CMK (cell line): ENCODE results near the gene WFS1.

Experiments used
- DNase-seq: peaks from one replicate; pipeline ENCODE4 v3.0.0-alpha.2; 2010; ENCODE audit warnings: low read depth

WFS1 gene, protein sequence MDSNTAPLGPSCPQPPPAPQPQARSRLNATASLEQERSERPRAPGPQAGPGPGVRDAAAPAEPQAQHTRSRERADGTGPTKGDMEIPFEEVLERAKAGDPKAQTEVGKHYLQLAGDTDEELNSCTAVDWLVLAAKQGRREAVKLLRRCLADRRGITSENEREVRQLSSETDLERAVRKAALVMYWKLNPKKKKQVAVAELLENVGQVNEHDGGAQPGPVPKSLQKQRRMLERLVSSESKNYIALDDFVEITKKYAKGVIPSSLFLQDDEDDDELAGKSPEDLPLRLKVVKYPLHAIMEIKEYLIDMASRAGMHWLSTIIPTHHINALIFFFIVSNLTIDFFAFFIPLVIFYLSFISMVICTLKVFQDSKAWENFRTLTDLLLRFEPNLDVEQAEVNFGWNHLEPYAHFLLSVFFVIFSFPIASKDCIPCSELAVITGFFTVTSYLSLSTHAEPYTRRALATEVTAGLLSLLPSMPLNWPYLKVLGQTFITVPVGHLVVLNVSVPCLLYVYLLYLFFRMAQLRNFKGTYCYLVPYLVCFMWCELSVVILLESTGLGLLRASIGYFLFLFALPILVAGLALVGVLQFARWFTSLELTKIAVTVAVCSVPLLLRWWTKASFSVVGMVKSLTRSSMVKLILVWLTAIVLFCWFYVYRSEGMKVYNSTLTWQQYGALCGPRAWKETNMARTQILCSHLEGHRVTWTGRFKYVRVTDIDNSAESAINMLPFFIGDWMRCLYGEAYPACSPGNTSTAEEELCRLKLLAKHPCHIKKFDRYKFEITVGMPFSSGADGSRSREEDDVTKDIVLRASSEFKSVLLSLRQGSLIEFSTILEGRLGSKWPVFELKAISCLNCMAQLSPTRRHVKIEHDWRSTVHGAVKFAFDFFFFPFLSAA

DNA sequence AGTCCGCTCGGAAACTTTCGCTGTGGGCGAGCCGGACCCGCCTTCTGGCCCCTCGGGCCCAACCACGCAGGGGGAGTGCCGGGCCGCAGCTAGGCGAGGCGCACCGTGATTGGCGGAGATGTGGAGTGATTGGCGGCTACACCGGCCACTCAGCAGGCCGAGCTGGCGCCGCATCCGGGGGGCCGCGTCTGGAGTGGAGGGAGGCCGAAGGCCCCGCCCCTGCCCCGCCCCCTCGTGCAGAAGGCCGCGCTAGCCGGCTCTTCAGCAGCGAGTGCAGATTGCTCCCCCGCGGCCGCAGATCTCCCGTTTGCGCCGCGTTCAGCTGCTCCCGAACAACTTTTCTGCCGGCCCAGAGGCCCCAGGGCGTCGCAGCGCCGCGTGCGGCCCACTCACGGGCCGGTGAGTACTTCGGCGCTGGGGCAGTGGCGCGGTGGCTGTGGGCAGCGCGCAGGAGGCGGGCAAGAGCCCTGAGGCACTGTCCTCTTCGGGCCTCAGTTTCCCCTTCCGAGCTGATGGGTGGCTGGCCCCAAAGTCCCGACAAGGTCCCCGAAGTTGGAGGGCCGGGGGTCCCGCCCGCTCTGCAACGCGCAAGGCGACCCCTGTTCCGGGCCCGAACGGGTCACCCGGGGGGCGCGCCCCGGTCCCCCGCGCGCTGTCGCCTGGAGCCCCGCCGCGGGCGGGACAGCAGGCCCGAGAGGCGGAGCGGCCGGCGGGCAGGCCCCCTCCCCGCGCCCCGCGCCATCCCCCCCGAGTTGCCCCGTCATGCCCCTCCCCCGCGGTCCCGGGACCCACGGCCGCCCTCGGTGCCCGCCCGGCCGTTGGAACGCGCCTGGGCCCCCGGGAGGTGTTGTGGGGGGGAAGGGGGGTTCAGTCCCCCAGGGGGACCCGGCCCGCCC, at the start of gene WFS1:
WFS1 (plus strand) TSS at position 235 of the 896 bp plus-strand sequence. CDS start 7,606 bp downstream, outside the sequence.
- DNase-seq: no peak

DNA sequence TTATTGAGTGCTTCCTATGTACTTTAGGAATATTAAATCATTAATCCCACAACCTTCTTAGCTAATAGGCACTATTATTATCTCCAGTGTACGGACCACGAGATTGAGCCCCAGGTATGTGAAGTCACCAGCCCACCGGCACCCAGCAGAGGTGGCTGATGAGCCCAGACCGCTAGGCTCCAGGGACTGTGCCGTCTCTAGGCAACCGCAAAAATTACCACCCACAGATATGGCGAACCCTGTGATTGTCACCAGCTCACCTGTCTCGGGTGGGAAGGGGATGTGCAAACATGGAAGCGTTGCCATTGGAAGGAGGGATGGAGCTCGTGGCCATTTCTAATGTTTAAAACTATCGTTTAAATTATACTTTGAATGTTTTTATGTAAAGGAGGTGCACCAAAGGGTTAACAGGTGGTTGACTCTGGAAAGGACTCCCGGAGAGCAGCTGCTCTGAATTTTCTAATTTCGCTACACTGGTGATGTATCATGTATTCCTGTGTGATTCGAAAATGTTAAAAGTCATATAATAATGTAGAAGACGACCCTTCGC, 48.3 kb upstream of the WFS1 start:
- no peak for DNase-seq

DNA sequence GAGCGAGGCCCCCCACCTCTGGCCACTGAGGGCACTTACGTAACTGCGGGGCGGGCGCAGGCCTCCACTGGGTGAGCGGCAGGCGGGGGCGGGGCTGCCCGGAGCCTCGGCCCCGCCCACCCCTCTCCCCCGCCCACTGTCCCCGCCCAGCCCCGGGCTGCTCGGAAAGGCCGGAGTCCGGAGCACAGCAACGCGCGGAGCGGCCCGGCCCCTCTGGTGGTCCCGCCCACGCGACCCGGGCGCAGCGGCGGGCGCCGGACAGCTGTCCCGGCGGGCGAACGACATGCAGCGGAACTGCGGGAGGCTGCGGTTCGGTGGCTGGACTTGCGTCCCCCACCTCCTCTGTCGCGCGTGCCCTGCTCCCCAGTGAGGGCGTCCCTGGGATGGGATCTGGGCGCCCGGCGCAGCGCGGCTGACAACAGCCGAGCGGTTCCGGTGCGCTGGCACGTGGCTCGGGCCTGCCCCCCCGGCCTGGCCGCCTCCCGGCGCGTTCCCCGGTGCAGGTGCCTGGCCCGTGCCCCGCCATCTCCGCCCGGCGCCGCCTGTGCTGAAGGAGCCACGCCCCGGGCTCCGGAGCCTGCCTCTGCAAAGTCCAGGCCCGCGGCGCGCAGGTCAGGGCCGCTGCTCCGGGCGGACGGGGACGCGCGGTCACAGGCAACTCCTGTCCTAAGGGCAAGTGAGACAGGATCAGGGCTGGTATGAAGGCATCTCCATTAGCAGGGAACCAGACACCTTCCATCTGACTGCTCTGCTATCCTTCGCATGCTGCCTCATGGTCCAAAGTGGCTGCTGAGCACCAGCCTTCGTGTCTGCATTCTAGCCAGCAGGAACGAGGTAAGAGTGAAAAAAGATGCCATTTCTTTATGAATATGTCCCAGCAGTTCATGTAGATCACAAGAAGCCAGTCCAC, 47.5 kb upstream of the WFS1 start:
- DNase-seq: no peak

DNA sequence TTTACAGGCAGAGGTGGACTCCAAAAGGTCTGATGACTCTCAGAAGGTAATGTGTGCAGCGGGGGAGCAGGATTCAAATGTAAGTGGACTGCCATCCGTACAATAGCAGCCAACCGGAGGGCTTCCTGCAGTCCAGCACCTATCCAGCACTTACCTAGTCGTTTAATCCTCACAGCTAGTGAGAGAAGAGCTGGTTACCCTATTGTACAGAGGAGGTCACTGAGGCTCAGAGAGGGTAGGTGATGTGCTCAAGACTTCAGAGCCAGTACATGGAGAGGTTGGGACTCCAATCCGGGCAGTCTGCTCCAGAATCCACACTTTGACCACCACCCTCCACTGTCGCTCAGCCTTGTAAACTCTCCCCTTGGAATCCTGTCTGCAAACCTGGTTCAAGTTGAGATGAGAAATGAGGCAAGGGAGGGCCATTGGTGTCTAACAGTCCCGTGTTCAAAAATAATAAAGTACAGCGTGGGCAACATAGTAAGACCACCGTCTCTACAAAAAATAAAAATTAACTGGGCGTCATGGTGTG, 46.8 kb upstream of the WFS1 start:
- no peak for DNase-seq

DNA sequence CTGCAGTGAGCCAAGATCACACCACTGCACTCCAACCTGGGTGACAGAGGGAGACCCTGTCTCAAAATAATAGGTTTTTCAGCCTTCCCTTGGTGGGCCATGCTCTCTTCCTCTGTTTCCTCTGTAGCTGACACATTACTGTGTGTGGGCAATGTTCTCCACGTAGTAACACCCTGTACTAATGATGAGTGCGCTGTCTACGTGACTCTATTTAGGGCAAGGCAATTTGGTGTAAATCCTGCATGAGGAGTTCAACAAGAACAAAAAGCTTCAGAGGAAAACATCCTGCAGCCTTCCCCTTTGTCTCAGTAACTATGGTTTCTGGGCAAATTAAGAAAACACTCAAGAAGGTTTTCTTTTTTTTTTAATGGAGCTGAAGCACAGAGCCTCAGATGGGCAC, 44.9 kb upstream of the WFS1 start:
- no peak for DNase-seq

DNA sequence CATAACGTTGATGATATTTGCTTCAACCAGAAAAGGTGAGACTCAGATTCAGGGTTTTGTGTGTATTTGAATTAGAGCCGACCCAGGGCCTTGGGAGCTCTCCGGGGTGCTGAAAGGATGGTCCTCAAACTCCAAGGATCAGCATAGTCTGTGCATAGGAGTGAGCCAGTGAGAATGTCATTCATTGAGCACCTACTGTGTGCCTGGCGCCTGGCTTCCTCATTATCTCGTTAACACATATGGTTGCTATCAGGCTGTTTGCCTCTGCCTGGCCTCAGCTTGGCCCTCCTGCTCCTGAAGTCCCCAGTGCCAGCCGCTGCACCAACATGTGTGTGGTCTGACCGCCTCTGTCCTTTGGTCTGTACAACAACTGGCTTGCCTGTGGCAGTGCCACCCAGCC, 44.2 kb upstream of the WFS1 start:
- DNase-seq: no peak

DNA sequence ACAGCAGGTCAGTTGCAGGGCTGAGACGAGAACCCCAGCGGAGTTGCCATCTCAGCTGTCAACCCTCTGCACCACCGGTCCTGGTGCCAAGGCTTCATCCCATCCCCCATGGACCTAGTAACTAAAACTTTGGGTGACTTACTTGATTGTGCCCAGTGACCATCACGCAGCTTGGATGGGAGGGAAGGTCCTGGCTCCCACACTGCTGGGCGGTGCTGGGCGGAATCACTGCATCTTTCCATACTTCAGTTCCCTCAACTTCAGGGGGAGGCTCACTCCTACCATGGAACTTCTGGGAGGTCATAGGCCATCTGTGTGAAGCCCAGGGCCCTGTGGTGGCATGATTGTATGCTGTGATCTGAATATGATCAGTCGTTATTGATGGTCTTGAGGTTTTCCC, 43.1 kb upstream of the WFS1 start:
- DNase-seq: no peak

DNA sequence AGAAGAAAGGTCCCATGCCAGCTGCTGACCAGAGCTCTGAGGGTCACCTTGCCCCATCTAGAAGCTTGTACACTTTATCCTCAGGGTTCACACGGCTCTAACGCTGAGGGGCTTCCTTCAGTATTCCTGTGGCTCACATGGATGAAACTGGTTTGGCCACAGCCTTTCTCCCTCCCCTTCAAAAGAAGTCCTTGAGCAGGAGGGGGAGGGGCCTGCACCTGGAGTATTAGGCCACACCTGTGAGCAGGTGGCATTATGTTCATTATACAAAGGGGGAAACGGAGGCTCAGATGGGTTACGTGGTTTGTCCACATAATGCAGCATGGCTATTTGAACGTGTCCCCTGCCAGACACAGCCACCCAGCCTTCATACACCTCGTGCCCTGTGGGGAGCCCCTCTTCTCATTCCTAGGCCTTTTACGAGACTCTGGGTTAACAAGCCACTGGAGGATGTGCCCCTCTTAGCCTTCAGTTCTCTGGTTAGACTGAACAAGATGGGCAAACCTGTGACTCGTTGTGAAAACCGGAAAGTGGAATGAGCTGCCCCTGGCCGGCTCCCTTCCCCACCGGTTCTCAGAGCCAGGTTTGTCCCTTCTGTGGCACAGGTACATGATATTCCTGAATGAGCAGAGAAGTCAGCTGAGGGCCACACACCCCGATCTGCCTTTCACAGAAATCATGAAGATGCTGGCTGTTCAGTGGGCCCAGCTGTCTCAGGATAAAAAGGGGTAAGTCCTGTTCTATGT, 42.1 kb upstream of the WFS1 start:
- DNase-seq: no peak

DNA sequence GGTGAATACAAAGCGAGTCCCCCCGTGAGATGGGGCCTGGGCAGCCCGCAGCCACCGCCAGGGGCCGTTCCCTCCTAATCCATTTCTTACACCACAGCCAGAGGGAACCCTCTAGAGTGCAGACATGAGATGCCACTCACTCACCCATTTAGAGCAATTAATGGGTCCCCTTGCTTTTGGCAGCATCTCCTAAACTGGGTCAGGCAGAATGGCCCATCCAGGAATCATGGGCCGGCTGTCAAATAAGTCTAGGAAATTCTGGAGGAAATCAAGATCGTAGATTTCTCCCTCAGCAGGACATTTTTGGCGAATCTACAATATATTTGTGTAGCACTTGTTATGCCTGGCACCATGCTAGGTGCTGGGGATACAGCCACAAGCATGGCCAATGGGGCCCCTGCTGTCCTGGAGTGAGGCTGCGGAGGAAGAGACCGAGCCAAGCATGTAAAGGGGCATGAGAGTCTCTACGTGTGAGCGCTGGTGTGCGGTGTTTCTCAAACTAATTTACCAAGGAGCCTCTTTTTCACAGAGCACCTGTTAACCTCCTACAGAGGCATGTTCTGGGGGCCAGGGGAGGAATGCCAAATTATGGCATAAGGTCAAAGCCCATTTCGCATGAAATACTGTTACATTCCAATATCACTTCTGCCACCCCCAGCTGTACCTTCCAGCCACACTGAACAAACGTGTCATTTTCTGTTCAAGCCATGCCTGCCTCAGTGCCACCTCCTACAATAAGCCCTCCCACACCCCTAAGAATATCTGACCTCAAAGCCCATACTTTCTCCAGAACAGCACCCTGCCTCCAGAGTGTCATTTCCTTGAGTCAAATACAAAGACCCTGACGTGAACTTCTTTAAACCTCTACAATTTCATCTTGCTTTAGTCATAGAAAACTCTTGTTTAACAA, 41.2 kb upstream of the WFS1 start:
- DNase-seq: no peak

DNA sequence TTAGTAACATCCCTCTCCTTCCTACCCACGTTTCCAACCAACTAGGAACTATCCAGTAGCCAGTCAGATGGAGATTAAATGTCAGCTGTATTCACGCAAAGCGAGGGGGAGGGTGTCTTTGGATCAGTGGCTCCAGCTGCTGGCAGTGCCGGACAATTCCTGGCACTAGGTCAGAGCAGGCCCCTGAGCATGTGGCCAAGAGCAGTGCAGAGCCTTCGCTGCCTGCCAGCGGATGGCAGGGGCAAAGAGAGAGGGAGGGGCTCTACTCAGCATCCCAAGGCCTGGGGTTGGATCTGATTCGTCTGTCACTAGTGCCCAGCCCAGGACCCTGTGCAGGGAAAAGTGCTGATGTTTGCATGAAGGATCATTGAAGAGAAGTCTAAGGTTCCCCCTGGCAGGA, 40.6 kb upstream of the WFS1 start:
- no peak for DNase-seq

DNA sequence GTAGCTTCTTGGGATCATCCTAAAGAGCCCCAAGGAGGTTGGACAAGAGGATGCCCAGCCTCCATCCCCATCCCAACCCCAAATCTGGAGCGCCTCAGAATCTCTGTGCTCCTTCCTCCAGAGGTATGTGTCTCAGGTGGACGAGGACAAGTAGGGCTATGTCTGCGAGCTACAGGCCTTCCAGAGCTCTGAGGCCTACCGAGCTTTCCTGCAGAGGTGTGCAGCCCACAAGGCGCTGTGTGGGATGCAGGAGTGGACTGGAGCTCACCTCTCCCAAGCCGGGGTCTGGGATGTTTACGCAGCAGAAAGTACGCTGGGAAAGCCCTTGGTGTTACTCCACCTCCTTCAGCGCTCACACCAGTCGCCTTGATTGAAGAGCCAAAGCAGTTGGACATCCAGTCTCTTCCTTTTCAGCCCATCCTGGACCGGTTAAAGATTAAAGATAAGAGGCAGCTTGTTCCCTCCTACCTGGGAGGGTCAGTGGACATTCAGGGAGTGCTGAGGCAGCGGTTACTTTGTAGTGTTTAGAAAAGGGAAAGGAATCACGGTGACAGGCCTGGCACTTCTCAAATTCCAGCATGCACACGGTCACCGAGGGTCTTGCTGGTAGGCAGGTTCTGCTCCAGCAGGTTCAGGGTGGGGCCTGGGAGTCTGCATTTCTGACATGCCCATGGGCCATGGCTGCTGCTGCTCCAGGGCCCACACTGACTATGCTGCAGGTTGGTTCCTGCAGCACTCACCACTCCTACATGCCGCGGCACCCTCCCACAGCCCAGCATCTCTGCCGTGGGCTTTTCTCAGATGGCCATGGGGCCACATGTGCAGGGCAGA, 39.8 kb upstream of the WFS1 start:
- no peak for DNase-seq

DNA sequence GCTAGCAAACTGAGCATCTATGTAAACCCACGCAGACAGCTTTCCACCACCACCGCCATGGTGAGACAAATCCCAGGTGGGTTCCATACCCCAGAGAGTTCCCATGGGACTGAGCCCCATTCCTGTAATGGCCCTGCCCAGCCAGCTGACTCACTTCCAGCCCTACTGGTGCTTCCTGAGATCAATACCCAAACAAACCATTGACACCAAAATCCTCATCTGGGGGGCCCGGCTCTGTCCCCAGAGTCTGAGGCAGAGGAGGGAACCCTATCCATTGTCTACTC, 39.2 kb upstream of the WFS1 start:
- no peak for DNase-seq

DNA sequence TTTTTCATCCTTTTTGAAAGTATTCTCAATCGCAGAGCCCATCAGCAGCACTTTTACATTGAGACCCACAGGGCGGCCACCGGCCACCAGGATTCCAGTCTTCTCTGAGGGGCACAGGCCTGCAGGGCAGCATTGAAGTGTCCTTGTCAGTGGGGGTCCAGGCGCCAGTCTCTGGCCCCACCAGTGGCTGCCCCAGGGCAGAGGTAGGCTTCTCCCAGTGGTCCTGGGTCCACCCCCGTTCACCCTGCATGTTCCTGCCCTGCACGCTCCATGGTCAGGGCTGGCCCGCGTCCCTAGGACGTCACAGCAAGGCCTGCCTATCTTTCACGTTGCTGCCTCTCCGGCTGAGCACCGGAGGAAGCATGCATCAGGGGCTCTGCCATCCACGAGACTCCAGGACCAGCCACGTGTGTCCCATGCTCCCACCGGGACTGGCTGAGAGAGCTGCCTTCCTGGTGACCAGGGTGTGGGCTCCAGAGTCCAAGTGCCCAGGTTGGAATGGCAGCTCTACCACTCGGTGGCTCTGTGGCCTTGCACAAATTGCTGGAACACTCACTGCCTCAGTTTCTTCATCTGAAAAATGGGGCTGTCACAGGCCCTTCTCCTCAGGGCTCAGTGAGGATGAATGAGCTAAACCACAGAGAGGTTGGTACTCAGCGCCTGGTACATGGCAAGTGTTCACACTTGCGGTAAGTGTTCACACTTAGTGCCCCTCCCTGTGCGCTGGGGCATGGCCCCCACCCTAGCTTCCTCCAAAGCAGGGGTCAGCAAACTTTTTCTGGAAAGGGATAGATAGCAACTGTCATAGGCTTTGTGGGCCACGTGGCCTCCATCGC, 38.6 kb upstream of the WFS1 start:
- no peak for DNase-seq

DNA sequence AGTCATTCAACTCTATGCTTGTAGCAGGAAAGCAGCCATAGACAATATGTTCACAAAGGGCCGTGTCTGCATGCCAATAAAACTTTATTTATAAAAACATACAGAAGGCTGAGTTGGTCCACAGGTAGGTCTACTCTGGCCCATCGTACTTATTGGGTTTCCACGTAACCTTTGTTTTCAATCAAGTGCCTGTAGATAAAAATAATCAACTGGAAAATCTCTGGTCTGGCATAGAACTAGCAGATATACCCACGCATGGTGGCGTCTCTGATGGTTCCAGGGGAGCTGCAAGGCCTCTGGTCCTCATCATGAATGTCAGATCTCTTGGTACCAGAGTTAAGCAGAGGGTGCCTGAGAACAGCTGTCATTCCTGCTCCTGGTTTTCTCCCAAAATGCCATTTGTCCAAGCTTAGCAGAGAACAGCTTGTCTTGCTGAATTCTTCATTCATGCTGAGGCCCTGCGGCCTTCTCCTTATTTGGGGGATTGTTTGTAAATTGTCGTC, 37.9 kb upstream of the WFS1 start:
- no peak for DNase-seq

DNA sequence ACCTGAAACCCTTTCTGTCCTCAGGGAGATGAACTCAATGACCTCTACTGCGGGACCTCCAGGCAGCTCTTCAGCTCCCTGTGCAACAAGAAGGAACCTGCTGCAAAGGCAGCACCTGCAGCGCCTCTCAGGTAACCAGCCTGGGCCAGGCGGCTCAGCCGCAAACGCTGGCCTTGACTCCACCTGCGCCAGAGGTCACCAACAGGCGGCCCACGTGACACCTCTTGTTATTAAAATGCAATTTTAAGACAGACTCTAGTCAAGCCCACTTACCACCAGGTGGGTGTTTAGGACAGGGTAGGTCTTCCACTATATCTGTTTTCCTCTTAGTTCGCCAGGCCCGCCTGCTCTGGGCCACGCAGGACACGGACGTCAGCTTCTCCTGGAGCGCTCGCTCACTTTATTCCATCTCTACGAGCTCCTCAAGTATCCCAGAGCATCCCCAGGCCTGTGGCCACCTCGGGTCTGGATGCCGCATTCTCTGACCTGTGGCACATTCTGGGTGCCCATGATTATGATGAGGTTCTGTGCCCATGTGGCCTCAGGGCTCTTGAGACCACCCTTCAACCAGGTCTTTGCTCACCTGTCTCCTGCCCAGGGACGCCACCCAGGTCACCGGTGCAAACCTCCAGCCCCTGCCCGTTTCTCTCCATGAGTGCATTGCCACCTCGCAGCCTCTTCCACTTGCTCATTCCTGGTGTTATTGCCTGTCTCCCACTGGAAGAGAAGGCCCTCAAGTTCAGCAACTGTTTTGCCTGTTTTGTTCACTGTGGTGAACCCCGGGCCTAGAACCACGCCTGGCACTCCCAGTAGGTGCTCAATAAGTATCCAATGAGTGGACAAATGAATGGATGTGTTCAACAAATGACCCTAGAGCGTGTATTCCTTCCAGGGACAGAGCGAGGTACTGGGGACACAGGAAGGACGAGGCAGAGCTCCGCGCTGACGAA, 36.5 kb upstream of the WFS1 start:
- DNase-seq: no peak

DNA sequence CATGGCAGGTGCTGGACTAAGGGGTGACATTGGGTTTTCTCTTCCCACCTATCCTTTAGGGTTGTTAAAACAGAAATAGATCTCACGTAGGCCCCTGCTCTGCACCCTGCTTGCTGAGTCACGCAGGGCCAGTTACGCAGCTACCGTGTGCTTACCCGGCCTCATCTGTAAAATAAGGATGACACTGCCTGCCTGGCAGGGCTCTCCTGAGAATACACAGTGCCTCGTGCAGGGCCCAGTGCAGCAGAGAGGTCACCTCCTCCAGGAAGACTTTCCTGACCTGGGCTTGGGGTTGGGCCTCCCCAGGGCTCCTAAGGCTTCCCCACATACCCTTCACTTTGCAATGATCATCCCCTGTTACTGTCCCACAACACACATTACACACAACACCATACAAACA, 35.7 kb upstream of the WFS1 start:
- no peak for DNase-seq
